HepG2 (cell line): Measurements from ENCODE around the gene DHX16. TPM values are rescaled to one million over a fixed set of nuclear protein-coding genes. Genes with fewer than 3 reads are reported as not detected.
A peak's percentile ranks its signal among the peaks of the same experiment; 100 is the strongest.

Experiments used
- DRAP1 ChIP-seq: IDR thresholded peaks from 2 replicates; pipeline ENCODE4 v1.6.1; 2016; ENCODE audit warnings: missing genetic modification reagents, missing compliant biosample characterization
- HCFC1 ChIP-seq: fragments of 150-350 bp; IDR thresholded peaks from 2 replicates; pipeline ENCODE4 v1.6.1; 2014; ENCODE audit warnings: low read depth, low read length
- HDAC2 ChIP-seq: sonication (generic); formaldehyde crosslinking; IDR thresholded peaks from 2 replicates; pipeline ENCODE4 v1.4.0; 2020; ENCODE audit warnings: missing genetic modification reagents
- ISL2 ChIP-seq: sonication (generic); formaldehyde crosslinking; IDR thresholded peaks from 2 replicates; pipeline ENCODE4 v1.5.0; 2020; ENCODE audit warnings: missing genetic modification reagents
- MATR3 ChIP-seq: sonication (generic); formaldehyde crosslinking; IDR thresholded peaks from 2 replicates; pipeline ENCODE4 v1.4.0; 2020; ENCODE audit warnings: missing genetic modification reagents
- MTA1 ChIP-seq: sonication (generic); formaldehyde crosslinking; IDR thresholded peaks from 2 replicates; pipeline ENCODE4 v1.4.0; 2020; ENCODE audit warnings: missing genetic modification reagents, mild to moderate bottlenecking, borderline replicate concordance
- NFKB2 ChIP-seq: sonication (generic); formaldehyde crosslinking; IDR thresholded peaks from 2 replicates; pipeline ENCODE4 v1.4.0; 2020; ENCODE audit warnings: missing genetic modification reagents, borderline replicate concordance
- RCOR2 ChIP-seq: IDR thresholded peaks from 2 replicates; pipeline ENCODE4 v1.6.1; 2016; ENCODE audit warnings: missing biosample characterization, missing genetic modification reagents
- RNF2 ChIP-seq: fragments of 450-650 bp; conservative IDR thresholded peaks from 2 replicates; pipeline ENCODE4 v1.6.1; 2016; ENCODE audit warnings: low read depth
- SIX1 ChIP-seq: sonication (generic); formaldehyde crosslinking; IDR thresholded peaks from 2 replicates; pipeline ENCODE4 v1.4.0; 2020; ENCODE audit warnings: missing genetic modification reagents, borderline replicate concordance
- ZBTB2 ChIP-seq: sonication (generic); formaldehyde crosslinking; IDR thresholded peaks from 2 replicates; pipeline ENCODE4 v1.8.0; 2022; ENCODE audit warnings: low read depth, missing genetic modification reagents
- ZFAT ChIP-seq: sonication (generic); formaldehyde crosslinking; conservative IDR thresholded peaks from 2 replicates; pipeline ENCODE4 v1.8.1; 2023; ENCODE audit warnings: missing genetic modification reagents, inconsistent platforms
- ZFX ChIP-seq: sonication (generic); formaldehyde crosslinking; IDR thresholded peaks from 2 replicates; pipeline ENCODE4 v1.4.0; 2020; ENCODE audit warnings: mild to moderate bottlenecking, low read depth, missing genetic modification reagents, moderate library complexity
- ZHX2 ChIP-seq, 2 experiments: sonication (generic) in 1 of 2; formaldehyde crosslinking in 1 of 2; IDR thresholded peaks; 2 replicates each; pipeline versions ENCODE4 v1.6.1 to v1.9.0; 2014 to 2022; ENCODE audit warnings: antibody characterized with exemption in 1 of 2, borderline replicate concordance in 1 of 2, inconsistent platforms in 1 of 2, low read depth in 1 of 2, missing genetic modification reagents in 1 of 2
- ZNF17 ChIP-seq: sonication (generic); formaldehyde crosslinking; IDR thresholded peaks from 2 replicates; pipeline ENCODE4 v1.5.0; 2020; ENCODE audit warnings: mild to moderate bottlenecking, missing genetic modification reagents
- ZNF20 ChIP-seq: sonication (generic); formaldehyde crosslinking; IDR thresholded peaks from 2 replicates; pipeline ENCODE4 v1.4.0; 2020; ENCODE audit warnings: mild to moderate bottlenecking, moderate library complexity, missing genetic modification reagents
- ZNF503 ChIP-seq: sonication (generic); formaldehyde crosslinking; IDR thresholded peaks from 2 replicates; pipeline ENCODE4 v1.4.0; 2020; ENCODE audit warnings: missing genetic modification reagents
- ZNF557 ChIP-seq: sonication (generic); formaldehyde crosslinking; IDR thresholded peaks from 2 replicates; pipeline ENCODE4 v1.4.0; 2020; ENCODE audit warnings: missing genetic modification reagents
- ZNF563 ChIP-seq: sonication (generic); formaldehyde crosslinking; IDR thresholded peaks from 2 replicates; pipeline ENCODE4 v1.8.0; 2022; ENCODE audit warnings: mild to moderate bottlenecking, moderate library complexity, missing genetic modification reagents
- ZNF841 ChIP-seq: sonication (generic); formaldehyde crosslinking; IDR thresholded peaks from 2 replicates; pipeline ENCODE4 v1.8.1; 2023; ENCODE audit warnings: missing genetic modification reagents, borderline replicate concordance
- polyA plus RNA-seq, 8 experiments: library from polyadenylated mRNA; depleted of rRNA in 3 of 8; stranded (reverse) in 7 of 8; unstranded in 1 of 8; fragments of >200 nt; fragmentation: Illumina TruSeq in 4 of 8; extraction: Trizol in 4 of 8; gene quantifications; 2 replicates each; pipeline versions ENCODE4 v1.2.1 to v1.2.3, GENCODE V29; 2011 to 2016; ENCODE audit warnings: low read depth in 4 of 8, missing spikeins in 1 of 8, mixed read lengths in 1 of 8; ENCODE audit not compliant: insufficient read depth in 1 of 8
- total RNA-seq, 5 experiments: library from RNA; depleted of rRNA; stranded (reverse); fragments of >200 nt; fragmentation: Illumina TruSeq; extraction: Trizol; gene quantifications; 2 replicates each; pipeline ENCODE4 v1.2.3, GENCODE V29; 2016; ENCODE audit warnings: low read depth in 1 of 5

Gene DHX16
- total and polyA plus RNA-seq, 2 of the 13 experiments (the other 11 are each of a cell fraction or from before 2014, with no cell fraction given) = 57.0 to 58.5 TPM

- peak; percentile 89 for TF ChIP-seq ZNF503
- no peak; the same call in 1 of the 2 replicates for TF ChIP-seq ZHX2 (IDR thresholded peaks at IDR 0.05; ENCODE audit: low read depth)
- TF ChIP-seq ZHX2 (CRISPR knock-in tag; IDR thresholded peaks at IDR 0.05; ENCODE audit: borderline replicate concordance) = no peak; the same call in 1 of the 2 replicates
- TF ChIP-seq ZNF557 = peak; percentile 58; the same call in 1 of the 2 replicates
- TF ChIP-seq ZNF17 (CRISPR knock-in tag) = no peak
- TF ChIP-seq SIX1 (CRISPR knock-in tag) = peak; percentile 33
- no peak for TF ChIP-seq RCOR2 (CRISPR knock-in tag)
- TF ChIP-seq ZNF841 = no peak
- no peak for TF ChIP-seq MATR3
- TF ChIP-seq ZBTB2 (CRISPR knock-in tag) = no peak
- no peak for TF ChIP-seq ISL2 (CRISPR knock-in tag)
- peak; percentile 97 for TF ChIP-seq DRAP1 (CRISPR knock-in tag)
- 0 out of 2 replicates have a peak, but pooled peaks have one; percentile 65 for TF ChIP-seq ZFAT (CRISPR knock-in tag)
- TF ChIP-seq HDAC2 (CRISPR knock-in tag) = no peak
- TF ChIP-seq HCFC1 = 0 out of 2 replicates have a peak, but pooled peaks have one; percentile 40
- no peak for TF ChIP-seq RNF2
- no peak for TF ChIP-seq ZNF20 (CRISPR knock-in tag)
- TF ChIP-seq MTA1 = no peak
- no peak; the same call in 1 of the 2 replicates for TF ChIP-seq ZFX (CRISPR knock-in tag)
- TF ChIP-seq NFKB2 (CRISPR knock-in tag) = peak; percentile 64
- TF ChIP-seq ZNF563 (CRISPR knock-in tag) = 0 out of 2 replicates have a peak, but pooled peaks have one; percentile 23
Observed at GRCh38 chr6:30616811-30617564, 55.8 kb downstream of the DHX16 start, which contains the start of gene PPP1R10 (continued).
